Measurements from ENCODE around the gene CACNA1C. TPM values are rescaled to one million over a fixed set of nuclear protein-coding genes. Genes with fewer than 3 reads are reported as not detected.

The CACNA1C gene
- total RNA-seq, 3 donors from 2014 or later = 2.6 to 11.8 (median 9.5) TPM

DNA sequence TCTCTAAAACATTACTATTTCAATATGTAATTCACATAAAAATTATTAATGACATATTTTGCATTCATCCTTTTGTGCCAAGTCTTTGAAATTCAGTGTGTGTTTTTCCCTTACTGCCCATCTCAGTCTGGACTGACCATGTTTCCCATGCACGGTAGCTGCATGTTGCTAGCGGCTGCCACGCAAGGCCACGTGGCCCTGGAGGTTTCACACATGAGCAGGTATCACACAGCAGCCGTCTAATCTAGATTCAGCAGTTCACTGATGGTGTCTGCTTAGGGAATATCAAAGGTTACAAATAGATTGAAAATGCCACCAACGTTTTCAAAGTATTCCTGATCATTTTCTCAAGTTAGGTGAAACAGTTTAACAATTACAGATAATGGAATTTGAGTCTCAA, 507.1 kb downstream of the CACNA1C start:
- intact Hi-C loops (cut with DNase I; ENCODE audit: low total_unique reads) = loop anchor here (5.0 kb wide), 1 partner anchor 147 kb away; no protein-coding TSS in a partner anchor
- no peak for DNase-seq (ENCODE audit: low spot score in 2 of 2)
- H3K27me3 ChIP-seq = no peaks in the 10 kb centered on the region
- H3K9me3 ChIP-seq = no peaks in the 10 kb centered on the region
- no peak overlapping the region for H3K4me3 ChIP-seq
- no peak overlapping the region for H3K27ac ChIP-seq
- H3K36me3 ChIP-seq = no peaks in the 10 kb centered on the region
- TF ChIP-seq POLR2A (IDR thresholded peaks at IDR 0.05) (no peak), POLR2AphosphoS5 (IDR thresholded peaks at IDR 0.05) (no peak)
- TF ChIP-seq, protein P1, sequence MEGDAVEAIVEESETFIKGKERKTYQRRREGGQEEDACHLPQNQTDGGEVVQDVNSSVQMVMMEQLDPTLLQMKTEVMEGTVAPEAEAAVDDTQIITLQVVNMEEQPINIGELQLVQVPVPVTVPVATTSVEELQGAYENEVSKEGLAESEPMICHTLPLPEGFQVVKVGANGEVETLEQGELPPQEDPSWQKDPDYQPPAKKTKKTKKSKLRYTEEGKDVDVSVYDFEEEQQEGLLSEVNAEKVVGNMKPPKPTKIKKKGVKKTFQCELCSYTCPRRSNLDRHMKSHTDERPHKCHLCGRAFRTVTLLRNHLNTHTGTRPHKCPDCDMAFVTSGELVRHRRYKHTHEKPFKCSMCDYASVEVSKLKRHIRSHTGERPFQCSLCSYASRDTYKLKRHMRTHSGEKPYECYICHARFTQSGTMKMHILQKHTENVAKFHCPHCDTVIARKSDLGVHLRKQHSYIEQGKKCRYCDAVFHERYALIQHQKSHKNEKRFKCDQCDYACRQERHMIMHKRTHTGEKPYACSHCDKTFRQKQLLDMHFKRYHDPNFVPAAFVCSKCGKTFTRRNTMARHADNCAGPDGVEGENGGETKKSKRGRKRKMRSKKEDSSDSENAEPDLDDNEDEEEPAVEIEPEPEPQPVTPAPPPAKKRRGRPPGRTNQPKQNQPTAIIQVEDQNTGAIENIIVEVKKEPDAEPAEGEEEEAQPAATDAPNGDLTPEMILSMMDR (IDR thresholded peaks at IDR 0.05) = no peak
- no peaks in the 10 kb centered on the region for H3K4me1 ChIP-seq

DNA sequence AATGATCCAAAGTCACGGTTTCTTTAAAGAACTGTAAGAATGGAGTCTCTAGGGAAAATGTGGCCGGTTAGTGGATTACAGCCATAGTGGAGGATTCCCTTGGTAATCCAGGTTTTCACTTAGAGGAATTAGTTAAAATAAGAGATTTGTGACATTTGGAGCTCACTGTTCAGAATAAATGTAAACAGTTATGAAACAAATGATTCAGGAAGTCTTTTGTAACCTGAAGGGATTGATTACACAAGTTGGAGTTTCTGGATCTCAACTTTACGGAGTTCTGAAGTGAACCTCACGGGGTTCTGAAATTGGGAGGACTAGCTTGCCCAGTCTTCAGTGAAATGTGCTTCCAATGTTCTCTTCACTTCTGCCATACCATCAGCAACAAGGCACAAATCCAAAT, 507.6 kb downstream of the CACNA1C start:
- H3K4me1 ChIP-seq = no peaks in the 10 kb centered on the region
- H3K27me3 ChIP-seq = no peaks in the 10 kb centered on the region
- H3K9me3 ChIP-seq = no peaks in the 10 kb centered on the region
- intact Hi-C loops (cut with DNase I; ENCODE audit: low total_unique reads) = loop anchor here (5.0 kb wide), 1 partner anchor 147 kb away; no protein-coding TSS in a partner anchor
- H3K4me3 ChIP-seq = no peak overlapping the region
- H3K36me3 ChIP-seq = no peaks in the 10 kb centered on the region
- TF ChIP-seq POLR2AphosphoS5 (IDR thresholded peaks at IDR 0.05) (no peak), POLR2A (IDR thresholded peaks at IDR 0.05) (no peak)
- TF ChIP-seq, protein P1 (IDR thresholded peaks at IDR 0.05) = no peak
- no peak for DNase-seq (ENCODE audit: low spot score in 2 of 2)
- no peak overlapping the region for H3K27ac ChIP-seq

DNA sequence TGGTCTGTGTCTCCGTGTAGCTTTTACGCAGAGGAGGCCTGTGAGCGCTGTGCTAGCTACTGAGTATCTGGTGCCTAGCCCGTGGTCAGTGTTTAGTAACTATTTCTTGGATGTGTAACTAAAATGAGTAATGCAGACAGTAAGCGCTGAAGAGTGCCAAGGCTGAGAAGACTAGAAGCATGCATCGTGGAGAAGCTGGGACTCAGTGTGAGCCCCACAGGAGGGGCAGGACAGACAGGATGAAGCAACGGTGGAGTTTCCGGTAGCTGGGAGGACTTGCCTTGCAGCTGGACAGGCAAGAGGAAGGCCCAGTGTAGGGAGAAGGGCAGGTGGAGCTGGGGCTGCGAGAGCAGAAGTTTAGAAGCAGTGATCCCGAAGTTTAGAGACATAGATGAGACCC, 508.6 kb downstream of the CACNA1C start:
- intact Hi-C loops (cut with DNase I; ENCODE audit: low total_unique reads) = loop anchor here (5.0 kb wide), 1 partner anchor 146 kb away; no protein-coding TSS in a partner anchor
- Histone ChIP-seq H3K27ac (no peak overlapping the region), H3K27me3 (no peaks in the 10 kb centered on the region), H3K36me3 (no peaks in the 10 kb centered on the region), H3K4me3 (no peak overlapping the region), H3K4me1 (no peaks in the 10 kb centered on the region), H3K9me3 (no peaks in the 10 kb centered on the region)
- DNase-seq (ENCODE audit: low spot score in 2 of 2) = no peak
- TF ChIP-seq, protein P1 (IDR thresholded peaks at IDR 0.05) = no peak
- TF ChIP-seq POLR2A (IDR thresholded peaks at IDR 0.05) = no peak
- no peak for TF ChIP-seq POLR2AphosphoS5 (IDR thresholded peaks at IDR 0.05)

DNA sequence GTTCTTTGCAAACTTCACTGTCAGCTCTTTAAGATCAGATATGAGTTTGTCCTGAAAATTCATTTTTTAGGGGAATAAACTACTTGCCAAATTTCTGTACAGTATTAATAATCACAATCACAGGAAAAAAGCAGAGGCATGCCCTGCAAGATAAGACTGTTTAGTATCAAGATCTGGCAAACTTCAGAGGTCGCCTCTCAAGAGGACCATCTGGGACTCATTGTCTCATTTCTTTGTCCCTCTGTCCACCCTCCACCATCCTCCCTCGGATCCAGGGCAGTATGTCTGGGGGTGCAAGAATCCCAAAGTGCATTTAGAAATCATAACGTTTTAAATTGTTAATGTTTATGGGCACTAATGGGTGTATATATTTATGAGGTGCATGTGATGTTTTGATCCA, 509.6 kb downstream of the CACNA1C start:
- Histone ChIP-seq H3K4me3 (no peak overlapping the region), H3K27me3 (no peaks in the 10 kb centered on the region), H3K9me3 (no peaks in the 10 kb centered on the region), H3K4me1 (no peaks in the 10 kb centered on the region), H3K27ac (no peak overlapping the region), H3K36me3 (no peaks in the 10 kb centered on the region)
- TF ChIP-seq POLR2A (IDR thresholded peaks at IDR 0.05) = no peak
- TF ChIP-seq, protein P1 (IDR thresholded peaks at IDR 0.05) = no peak
- TF ChIP-seq POLR2AphosphoS5 (IDR thresholded peaks at IDR 0.05) = no peak
- no peak for DNase-seq (ENCODE audit: low spot score in 2 of 2)
- intact Hi-C loops (cut with DNase I; ENCODE audit: low total_unique reads) = loop anchor here (5.0 kb wide), 1 partner anchor 145 kb away; no protein-coding TSS in a partner anchor

DNA sequence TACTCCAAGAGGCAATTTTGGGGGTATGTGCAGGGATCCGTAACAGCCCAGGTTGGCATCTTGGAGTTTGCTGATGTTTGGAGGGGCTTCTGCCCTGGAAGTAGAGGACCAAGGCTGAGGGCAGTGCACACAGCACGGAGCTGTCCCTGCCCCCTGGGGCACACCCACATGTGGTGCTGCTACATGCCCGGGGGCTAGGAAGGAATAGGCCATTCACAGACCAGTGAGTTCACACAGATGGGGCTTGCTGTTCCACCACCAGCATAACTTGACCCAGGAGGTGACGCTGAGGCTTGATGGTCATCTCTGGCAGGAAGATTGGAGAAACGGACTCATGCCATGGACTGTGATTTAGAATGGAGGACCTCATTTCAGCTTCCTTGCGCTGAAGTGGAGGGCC, 510.9 kb downstream of the CACNA1C start:
- Histone ChIP-seq H3K4me1 (no peaks in the 10 kb centered on the region), H3K36me3 (no peaks in the 10 kb centered on the region), H3K9me3 (no peaks in the 10 kb centered on the region), H3K27me3 (no peaks in the 10 kb centered on the region), H3K4me3 (no peak overlapping the region), H3K27ac (no peak overlapping the region)
- intact Hi-C loops (cut with DNase I; ENCODE audit: low total_unique reads) = loop anchor here (5.0 kb wide), 1 partner anchor 144 kb away; no protein-coding TSS in a partner anchor
- TF ChIP-seq, protein P1 (IDR thresholded peaks at IDR 0.05) = no peak
- TF ChIP-seq POLR2AphosphoS5 (IDR thresholded peaks at IDR 0.05) (no peak), POLR2A (IDR thresholded peaks at IDR 0.05) (no peak)
- DNase-seq (ENCODE audit: low spot score in 2 of 2) = no peak
